Measurements from ENCODE around the gene PDGFD.

PDGFD gene

GRCh38 chr11:104122011-104122635 lies 41.8 kb downstream of the PDGFD start:
- Histone ChIP-seq H3K27ac (ENCODE audit: low read depth, low read length) (peak overlapping the region; percentile 49), H3K36me3 (ENCODE audit: control insufficient read depth, insufficient read depth, low read length) (no peaks in the 10 kb centered on the region), H3K9me3 (ENCODE audit: control insufficient read depth, insufficient read depth, low read length) (peaks cover 3% of the 10 kb centered on the region; the same call in 1 of the 2 replicates), H3K4me3 (ENCODE audit: low read depth, low read length) (no peak overlapping the region), H3K4me1 (ENCODE audit: control insufficient read depth, insufficient read depth, low read length) (peaks cover 28% of the 10 kb centered on the region), H3K27me3 (ENCODE audit: control insufficient read depth, insufficient read depth, low read length) (no peaks in the 10 kb centered on the region), H3K9ac (ENCODE audit: low read depth, low read length) (no peak overlapping the region)

GRCh38 chr11:104120493-104121137 lies 43.3 kb downstream of the PDGFD start:
- peaks cover 3% of the 10 kb centered on the region; the same call in 1 of the 2 replicates for H3K9me3 ChIP-seq (ENCODE audit: control insufficient read depth, insufficient read depth, low read length)
- peak overlapping the region; percentile 59 for H3K27ac ChIP-seq (ENCODE audit: low read depth, low read length)
- no peaks in the 10 kb centered on the region for H3K27me3 ChIP-seq (ENCODE audit: control insufficient read depth, insufficient read depth, low read length)
- H3K4me1 ChIP-seq (ENCODE audit: control insufficient read depth, insufficient read depth, low read length): peaks cover 28% of the 10 kb centered on the region
- H3K4me3 ChIP-seq (ENCODE audit: low read depth, low read length): no peak overlapping the region
- no peaks in the 10 kb centered on the region for H3K36me3 ChIP-seq (ENCODE audit: control insufficient read depth, insufficient read depth, low read length)
- no peak overlapping the region for H3K9ac ChIP-seq (ENCODE audit: low read depth, low read length)

- Histone ChIP-seq H3K27ac (ENCODE audit: low read depth, low read length) (no peak overlapping the region), H3K27me3 (ENCODE audit: control insufficient read depth, insufficient read depth, low read length) (no peaks in the 10 kb centered on the region), H3K4me3 (ENCODE audit: low read depth, low read length) (no peak overlapping the region), H3K4me1 (ENCODE audit: control insufficient read depth, insufficient read depth, low read length) (peaks cover 22% of the 10 kb centered on the region), H3K36me3 (ENCODE audit: control insufficient read depth, insufficient read depth, low read length) (no peaks in the 10 kb centered on the region), H3K9me3 (ENCODE audit: control insufficient read depth, insufficient read depth, low read length) (peaks cover 3% of the 10 kb centered on the region; the same call in 1 of the 2 replicates), H3K9ac (ENCODE audit: low read depth, low read length) (no peak overlapping the region)
These were observed 45.7 kb downstream of the PDGFD start for GRCh38 chr11:104118105-104118744.

- Histone ChIP-seq H3K27ac (ENCODE audit: low read depth, low read length) (no peak overlapping the region), H3K9me3 (ENCODE audit: control insufficient read depth, insufficient read depth, low read length) (peaks cover 3% of the 10 kb centered on the region; the same call in 1 of the 2 replicates), H3K27me3 (ENCODE audit: control insufficient read depth, insufficient read depth, low read length) (no peaks in the 10 kb centered on the region), H3K36me3 (ENCODE audit: control insufficient read depth, insufficient read depth, low read length) (no peaks in the 10 kb centered on the region), H3K4me1 (ENCODE audit: control insufficient read depth, insufficient read depth, low read length) (no peaks in the 10 kb centered on the region), H3K4me3 (ENCODE audit: low read depth, low read length) (no peak overlapping the region), H3K9ac (ENCODE audit: low read depth, low read length) (no peak overlapping the region)
These were observed 50.4 kb downstream of the PDGFD start for GRCh38 chr11:104113541-104113940.

- Histone ChIP-seq H3K9me3 (ENCODE audit: control insufficient read depth, insufficient read depth, low read length) (no peaks in the 10 kb centered on the region), H3K4me1 (ENCODE audit: control insufficient read depth, insufficient read depth, low read length) (no peaks in the 10 kb centered on the region), H3K27me3 (ENCODE audit: control insufficient read depth, insufficient read depth, low read length) (no peaks in the 10 kb centered on the region), H3K27ac (ENCODE audit: low read depth, low read length) (no peak overlapping the region), H3K4me3 (ENCODE audit: low read depth, low read length) (no peak overlapping the region), H3K36me3 (ENCODE audit: control insufficient read depth, insufficient read depth, low read length) (no peaks in the 10 kb centered on the region), H3K9ac (ENCODE audit: low read depth, low read length) (no peak overlapping the region)
These were observed 57.7 kb downstream of the PDGFD start for GRCh38 chr11:104106136-104106754.

GRCh38 chr11:104105155-104105554 lies 58.8 kb downstream of the PDGFD start:
- no peaks in the 10 kb centered on the region for H3K27me3 ChIP-seq (ENCODE audit: control insufficient read depth, insufficient read depth, low read length)
- no peaks in the 10 kb centered on the region for H3K9me3 ChIP-seq (ENCODE audit: control insufficient read depth, insufficient read depth, low read length)
- H3K4me3 ChIP-seq (ENCODE audit: low read depth, low read length): no peak overlapping the region
- H3K4me1 ChIP-seq (ENCODE audit: control insufficient read depth, insufficient read depth, low read length): no peaks in the 10 kb centered on the region
- no peak overlapping the region for H3K9ac ChIP-seq (ENCODE audit: low read depth, low read length)
- no peaks in the 10 kb centered on the region for H3K36me3 ChIP-seq (ENCODE audit: control insufficient read depth, insufficient read depth, low read length)
- no peak overlapping the region for H3K27ac ChIP-seq (ENCODE audit: low read depth, low read length)

- no peak overlapping the region for H3K4me3 ChIP-seq (ENCODE audit: low read depth, low read length)
These were observed 59.3 kb downstream of the PDGFD start for GRCh38 chr11:104104664-104105063.

GRCh38 chr11:104104201-104104600 lies 59.7 kb downstream of the PDGFD start:
- H3K9ac ChIP-seq (ENCODE audit: low read depth, low read length): no peak overlapping the region
- no peak overlapping the region for H3K4me3 ChIP-seq (ENCODE audit: low read depth, low read length)
- no peaks in the 10 kb centered on the region for H3K4me1 ChIP-seq (ENCODE audit: control insufficient read depth, insufficient read depth, low read length)
- H3K27me3 ChIP-seq (ENCODE audit: control insufficient read depth, insufficient read depth, low read length): no peaks in the 10 kb centered on the region
- no peaks in the 10 kb centered on the region for H3K9me3 ChIP-seq (ENCODE audit: control insufficient read depth, insufficient read depth, low read length)
- H3K36me3 ChIP-seq (ENCODE audit: control insufficient read depth, insufficient read depth, low read length): no peaks in the 10 kb centered on the region
- no peak overlapping the region for H3K27ac ChIP-seq (ENCODE audit: low read depth, low read length)

More at GRCh38 chr11:104104664-104105063, 59.3 kb downstream of the PDGFD start:
- Histone ChIP-seq H3K27ac (ENCODE audit: low read depth, low read length) (no peak overlapping the region), H3K4me1 (ENCODE audit: control insufficient read depth, insufficient read depth, low read length) (no peaks in the 10 kb centered on the region), H3K36me3 (ENCODE audit: control insufficient read depth, insufficient read depth, low read length) (no peaks in the 10 kb centered on the region), H3K9me3 (ENCODE audit: control insufficient read depth, insufficient read depth, low read length) (no peaks in the 10 kb centered on the region), H3K27me3 (ENCODE audit: control insufficient read depth, insufficient read depth, low read length) (no peaks in the 10 kb centered on the region), H3K9ac (ENCODE audit: low read depth, low read length) (no peak overlapping the region)

GRCh38 chr11:104098555-104098954 lies 65.4 kb downstream of the PDGFD start:
- no peaks in the 10 kb centered on the region for H3K27me3 ChIP-seq (ENCODE audit: control insufficient read depth, insufficient read depth, low read length)
- H3K4me1 ChIP-seq (ENCODE audit: control insufficient read depth, insufficient read depth, low read length): no peaks in the 10 kb centered on the region
- H3K4me3 ChIP-seq (ENCODE audit: low read depth, low read length): no peak overlapping the region
- no peaks in the 10 kb centered on the region for H3K9me3 ChIP-seq (ENCODE audit: control insufficient read depth, insufficient read depth, low read length)
- H3K9ac ChIP-seq (ENCODE audit: low read depth, low read length): no peak overlapping the region
- no peak overlapping the region for H3K27ac ChIP-seq (ENCODE audit: low read depth, low read length)
- no peaks in the 10 kb centered on the region for H3K36me3 ChIP-seq (ENCODE audit: control insufficient read depth, insufficient read depth, low read length)

GRCh38 chr11:104098132-104098531 lies 65.8 kb downstream of the PDGFD start:
- no peaks in the 10 kb centered on the region for H3K36me3 ChIP-seq (ENCODE audit: control insufficient read depth, insufficient read depth, low read length)
- H3K4me3 ChIP-seq (ENCODE audit: low read depth, low read length): no peak overlapping the region
- no peak overlapping the region for H3K27ac ChIP-seq (ENCODE audit: low read depth, low read length)
- no peaks in the 10 kb centered on the region for H3K9me3 ChIP-seq (ENCODE audit: control insufficient read depth, insufficient read depth, low read length)
- no peaks in the 10 kb centered on the region for H3K27me3 ChIP-seq (ENCODE audit: control insufficient read depth, insufficient read depth, low read length)
- H3K4me1 ChIP-seq (ENCODE audit: control insufficient read depth, insufficient read depth, low read length): no peaks in the 10 kb centered on the region
- no peak overlapping the region for H3K9ac ChIP-seq (ENCODE audit: low read depth, low read length)

- no peaks in the 10 kb centered on the region for H3K4me1 ChIP-seq (ENCODE audit: control insufficient read depth, insufficient read depth, low read length)
- H3K9ac ChIP-seq (ENCODE audit: low read depth, low read length): no peak overlapping the region
- no peaks in the 10 kb centered on the region for H3K36me3 ChIP-seq (ENCODE audit: control insufficient read depth, insufficient read depth, low read length)
- H3K27me3 ChIP-seq (ENCODE audit: control insufficient read depth, insufficient read depth, low read length): no peaks in the 10 kb centered on the region
- no peak overlapping the region for H3K27ac ChIP-seq (ENCODE audit: low read depth, low read length)
- H3K9me3 ChIP-seq (ENCODE audit: control insufficient read depth, insufficient read depth, low read length): no peaks in the 10 kb centered on the region
- no peak overlapping the region for H3K4me3 ChIP-seq (ENCODE audit: low read depth, low read length)
These were observed 67.0 kb downstream of the PDGFD start for GRCh38 chr11:104096900-104097299.
